ENCODE results near the gene OCSTAMP. TPM values are rescaled to one million over a fixed set of nuclear protein-coding genes. Genes with fewer than 3 reads are reported as not detected.

OCSTAMP gene
- total and polyA plus RNA-seq, 2 donors (not counting 3 experiments of a cell fraction or from before 2014, with no cell fraction given) = not detected

DNA sequence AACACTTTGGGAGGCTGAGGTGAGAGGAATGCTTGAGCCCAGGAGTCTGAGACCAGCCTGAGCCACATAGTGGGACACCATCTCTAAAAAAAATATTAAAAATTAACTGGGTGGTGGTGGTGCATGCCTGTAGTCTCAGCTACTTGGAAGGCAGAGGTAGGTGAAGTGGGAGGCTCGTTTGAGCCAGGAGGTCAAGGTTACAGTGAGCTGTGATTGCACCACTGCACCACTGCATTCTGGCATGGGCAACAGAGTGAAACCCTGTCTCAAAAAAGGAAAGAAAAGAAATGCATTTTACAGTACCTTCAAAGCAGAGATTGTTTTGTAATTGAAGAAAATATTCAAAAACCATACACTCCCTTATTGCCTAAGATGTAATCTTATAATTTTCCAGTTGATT is 6.5 kb downstream of the OCSTAMP start:
- Histone ChIP-seq H3K4me2 (ENCODE audit: insufficient read depth, low read length) (no peak overlapping the region), H3K36me3 (ENCODE audit: control insufficient read depth in 2 of 2, extremely low read depth in 1 of 2, insufficient read depth in 2 of 2, low read length in 2 of 2) (no peaks in the 10 kb centered on the region), H3K4me3 (replicated peaks in 1 of 3; ENCODE audit: insufficient read depth in 1 of 3, low read depth in 1 of 3, low read length in 3 of 3) (no peak overlapping the region), H3K4me1 (ENCODE audit: control insufficient read depth, extremely low read depth, insufficient read depth, low read length) (no peaks in the 10 kb centered on the region), H4K20me1 (replicated peaks; ENCODE audit: control insufficient read depth, extremely low read depth, insufficient read depth, low read length) (no peaks in the 10 kb centered on the region), H2AFZ (ENCODE audit: low read depth, low read length) (no peak overlapping the region), H3K27me3 (ENCODE audit: control insufficient read depth in 2 of 2, insufficient read depth in 2 of 2, low read length in 2 of 2) (no peaks in the 10 kb centered on the region), H3K9me3 (replicated peaks; ENCODE audit: control insufficient read depth, insufficient read depth, low read length) (no peaks in the 10 kb centered on the region), H3K79me2 (ENCODE audit: control insufficient read depth, insufficient read depth, low read length) (no peaks in the 10 kb centered on the region), H3K9ac (replicated peaks; ENCODE audit: extremely low read depth, insufficient read depth, low read length) (no peak overlapping the region), H3K9me1 (replicated peaks; ENCODE audit: control insufficient read depth, extremely low read depth, insufficient read depth, low read length) (no peaks in the 10 kb centered on the region), H3K27ac (ENCODE audit: insufficient read depth, low read depth, low read length) (no peak overlapping the region)
- DNase-seq (ENCODE audit: low read depth, low spot score) (no peak), FAIRE-seq (no peak)
- ChIA-PET CTCF (interaction anchor here (0.7 to 1.8 kb wide), 10 partner anchors 13 to 209 kb away, joined by 3 to 29 read pairs (median 5); partner anchors contain the start of gene TP53RK), POLR2A (interaction anchor here (0.9 kb wide), 1 partner anchor 14 kb away, joined by 3 read pairs; no protein-coding TSS in a partner anchor)
- intact Hi-C loops (cut with micrococcal nuclease) (loop anchor here (1.0 kb wide), 1 partner anchor 137 kb away; no protein-coding TSS in a partner anchor), dilution Hi-C loops (cut with MboI; ENCODE audit: extremely low pct_ligation_motif_present, low sequenced_read_pairs) (no loop called here)
- no peak for TF ChIP-seq POLR2AphosphoS5 (IDR thresholded peaks at IDR 0.05; ENCODE audit: insufficient read depth, low read depth, low read length)
- TF ChIP-seq FOS (IDR thresholded peaks at IDR 0.05; ENCODE audit: borderline replicate concordance, insufficient read depth, low read length) = no peak
- TF ChIP-seq GATA2 (IDR thresholded peaks at IDR 0.05; ENCODE audit: insufficient read depth, insufficient read length, low read depth, low read length) = no peak
- TF ChIP-seq, protein P1, sequence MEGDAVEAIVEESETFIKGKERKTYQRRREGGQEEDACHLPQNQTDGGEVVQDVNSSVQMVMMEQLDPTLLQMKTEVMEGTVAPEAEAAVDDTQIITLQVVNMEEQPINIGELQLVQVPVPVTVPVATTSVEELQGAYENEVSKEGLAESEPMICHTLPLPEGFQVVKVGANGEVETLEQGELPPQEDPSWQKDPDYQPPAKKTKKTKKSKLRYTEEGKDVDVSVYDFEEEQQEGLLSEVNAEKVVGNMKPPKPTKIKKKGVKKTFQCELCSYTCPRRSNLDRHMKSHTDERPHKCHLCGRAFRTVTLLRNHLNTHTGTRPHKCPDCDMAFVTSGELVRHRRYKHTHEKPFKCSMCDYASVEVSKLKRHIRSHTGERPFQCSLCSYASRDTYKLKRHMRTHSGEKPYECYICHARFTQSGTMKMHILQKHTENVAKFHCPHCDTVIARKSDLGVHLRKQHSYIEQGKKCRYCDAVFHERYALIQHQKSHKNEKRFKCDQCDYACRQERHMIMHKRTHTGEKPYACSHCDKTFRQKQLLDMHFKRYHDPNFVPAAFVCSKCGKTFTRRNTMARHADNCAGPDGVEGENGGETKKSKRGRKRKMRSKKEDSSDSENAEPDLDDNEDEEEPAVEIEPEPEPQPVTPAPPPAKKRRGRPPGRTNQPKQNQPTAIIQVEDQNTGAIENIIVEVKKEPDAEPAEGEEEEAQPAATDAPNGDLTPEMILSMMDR (IDR thresholded peaks at IDR 0.05; ENCODE audit: extremely low read depth in 1 of 2, insufficient read depth in 1 of 2, low read depth in 1 of 2, low read length in 2 of 2) = no peak
- TF ChIP-seq MYC (IDR thresholded peaks at IDR 0.05; ENCODE audit: low read depth, low read length) = no peak
- no peak for TF ChIP-seq POLR2A (IDR thresholded peaks at IDR 0.05; ENCODE audit: low read depth, low read length)
- no peak for TF ChIP-seq EZH2 (IDR thresholded peaks at IDR 0.05; ENCODE audit: borderline replicate concordance, low read depth, low read length, severe bottlenecking)
- TF ChIP-seq JUN (IDR thresholded peaks at IDR 0.05; ENCODE audit: borderline replicate concordance, insufficient read depth, insufficient read length, low read depth) = no peak
- TF ChIP-seq, protein P2, sequence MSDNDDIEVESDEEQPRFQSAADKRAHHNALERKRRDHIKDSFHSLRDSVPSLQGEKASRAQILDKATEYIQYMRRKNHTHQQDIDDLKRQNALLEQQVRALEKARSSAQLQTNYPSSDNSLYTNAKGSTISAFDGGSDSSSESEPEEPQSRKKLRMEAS (IDR thresholded peaks at IDR 0.05; ENCODE audit: insufficient read depth, insufficient read length) = no peak
- BruUV-seq (replicated peaks) = no TSS peak

Data from endothelial cell of umbilical vein (primary cell).